ENCODE results near the gene RAB35. TPM values are rescaled to one million over a fixed set of nuclear protein-coding genes. Genes with fewer than 3 reads are reported as not detected.

RAB35 gene
- total RNA-seq, 2 donors from 2014 or later: 47.8 to 52.7 TPM

DNA sequence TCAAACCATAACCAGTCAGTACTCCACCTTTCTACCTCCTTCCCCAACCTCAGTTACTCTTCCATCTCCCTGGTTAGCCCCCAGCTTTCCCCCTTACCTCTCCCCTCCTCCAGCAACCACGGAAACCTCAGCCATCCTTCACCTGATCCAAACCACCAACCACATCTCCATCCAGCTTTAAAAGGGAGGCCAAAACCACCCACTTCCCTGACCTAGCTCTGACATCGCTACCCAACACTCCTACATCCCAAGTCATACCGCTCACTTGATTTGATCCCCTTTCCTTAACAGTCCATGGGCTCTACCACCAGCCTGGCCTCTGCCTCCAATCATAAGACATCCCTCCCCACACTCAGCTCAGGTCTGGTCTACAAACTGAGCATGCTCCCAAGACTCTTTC, 1.5 kb downstream of the RAB35 start:
- intact Hi-C loops (cut with DNase I, micrococcal nuclease): no loop called here
- no peak for DNase-seq
- no peak for ATAC-seq

DNA sequence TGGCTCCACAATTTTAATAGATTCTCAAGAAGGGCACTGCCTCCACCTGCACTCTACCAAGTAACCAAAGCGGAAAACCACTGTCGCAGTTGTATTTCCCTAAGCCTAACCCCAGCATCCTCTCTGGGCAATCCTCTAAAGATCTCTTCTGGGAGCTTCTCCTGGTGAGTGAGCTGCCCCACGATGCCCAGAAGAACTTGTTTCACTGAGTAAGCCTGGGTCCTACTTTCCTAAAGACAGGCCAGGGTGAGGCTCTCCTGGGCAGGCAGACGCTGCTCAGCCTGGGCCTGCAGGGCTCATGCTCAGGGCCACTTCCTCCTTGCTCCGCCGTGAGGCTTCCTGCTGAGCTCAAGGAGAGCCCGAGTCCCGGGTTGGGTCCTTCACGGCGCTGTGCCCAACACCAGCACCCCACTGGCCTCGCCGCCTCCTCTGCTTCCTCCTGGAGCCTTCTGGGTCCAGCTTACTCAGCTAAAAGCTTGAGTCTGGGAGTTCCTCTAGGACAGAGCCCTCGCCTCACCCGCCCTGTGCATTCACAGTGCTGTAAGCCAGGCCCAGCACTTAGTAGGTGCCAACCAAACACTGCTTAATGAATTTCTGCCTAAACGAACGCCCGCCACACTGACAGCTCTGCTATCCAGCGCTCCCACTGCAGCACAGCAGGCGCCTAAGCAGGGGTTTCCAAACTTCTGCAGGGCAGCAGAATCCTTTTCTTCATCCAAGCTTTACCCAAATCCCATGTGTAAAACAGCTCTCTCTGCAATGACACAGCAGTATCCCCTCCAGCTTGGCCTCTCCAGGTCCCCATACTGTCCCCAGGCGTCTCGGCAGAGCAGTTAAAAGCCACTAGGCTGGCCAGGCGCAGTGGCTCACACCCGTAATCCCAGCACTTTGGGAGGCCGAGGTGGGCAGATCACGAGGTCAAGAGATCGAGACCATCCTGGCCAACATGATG, 5.7 kb downstream of the RAB35 start:
- ATAC-seq (peak; percentile 41), DNase-seq (peak; percentile 61 to 62)
- intact Hi-C loops (cut with DNase I, micrococcal nuclease): no loop called here

DNA sequence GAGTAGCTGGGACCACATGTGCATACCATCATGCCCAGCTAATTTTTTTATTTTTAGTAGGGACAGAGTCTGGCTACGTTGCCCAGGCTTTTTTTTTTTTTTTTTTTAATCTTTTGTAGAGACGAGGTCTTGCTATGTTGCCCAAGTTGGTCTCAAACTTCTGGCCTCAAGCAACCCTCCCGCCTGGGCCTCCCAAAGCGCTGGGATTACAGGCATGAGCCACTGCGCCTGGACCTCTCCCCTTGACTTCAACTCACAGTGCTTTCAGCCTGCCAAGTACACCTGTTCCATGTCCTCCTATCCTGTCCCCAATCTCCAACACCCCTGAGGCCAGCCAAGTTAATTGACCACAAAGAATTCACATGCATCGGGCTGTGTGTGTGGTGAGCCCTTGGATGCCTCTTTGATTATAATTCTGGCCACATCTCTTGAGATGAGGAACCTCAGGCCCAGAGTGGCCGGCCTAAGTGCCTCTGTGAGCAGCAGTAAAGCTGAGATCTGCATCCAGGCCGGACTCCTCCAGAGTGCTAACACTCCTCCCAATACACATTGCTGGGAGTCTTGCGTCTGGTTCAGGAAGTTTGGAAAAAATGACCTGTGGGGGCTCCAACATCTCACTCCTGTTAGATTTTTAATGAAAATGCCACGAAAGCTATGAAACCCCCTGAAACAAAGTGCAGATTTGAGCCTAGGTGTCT, 6.8 kb downstream of the RAB35 start:
- no peak for ATAC-seq
- intact Hi-C loops (cut with DNase I, micrococcal nuclease): no loop called here
- no peak for DNase-seq

DNA sequence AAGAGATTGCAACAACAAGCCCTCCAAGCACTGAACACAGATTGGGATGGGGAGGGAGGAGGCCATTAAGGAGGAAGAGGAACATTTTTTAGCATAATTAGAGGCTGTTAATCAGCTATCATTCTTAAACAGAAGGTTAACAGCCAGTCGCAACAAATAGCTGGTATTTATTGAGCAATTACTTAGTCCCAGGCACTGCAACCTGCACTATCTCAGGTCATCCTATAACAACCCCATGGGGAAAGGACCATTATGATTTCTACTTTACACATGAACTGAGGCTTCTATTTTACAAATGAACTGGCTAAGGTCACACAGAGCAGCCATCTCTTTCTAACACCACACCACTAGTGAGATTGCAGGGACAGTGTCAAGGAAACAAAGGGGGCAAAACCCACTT, 10.4 kb downstream of the RAB35 start:
- no peak for DNase-seq
- no peak for ATAC-seq
- intact Hi-C loops (cut with DNase I, micrococcal nuclease): no loop called here

DNA sequence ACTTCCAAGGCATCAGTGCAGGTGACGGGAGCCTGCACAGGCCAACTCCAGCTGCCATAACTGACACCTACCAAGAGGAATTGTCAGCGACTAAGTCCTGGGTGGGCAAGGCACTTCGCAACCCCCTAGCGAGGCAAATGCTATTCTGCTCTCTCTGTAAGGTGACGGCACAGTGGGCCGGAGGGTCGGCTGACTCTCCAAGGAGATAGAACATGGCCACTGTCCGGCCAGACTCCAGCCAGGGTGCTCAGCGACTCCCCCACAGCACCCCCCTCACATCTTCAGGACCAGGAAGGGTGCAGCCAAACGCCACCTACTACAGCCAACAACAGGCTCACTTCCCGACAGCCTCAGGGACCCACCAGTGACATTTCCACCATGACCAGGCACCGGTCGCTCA, 13.2 kb downstream of the RAB35 start:
- no peak for DNase-seq
- no peak for ATAC-seq
- intact Hi-C loops (cut with DNase I, micrococcal nuclease): no loop called here

DNA sequence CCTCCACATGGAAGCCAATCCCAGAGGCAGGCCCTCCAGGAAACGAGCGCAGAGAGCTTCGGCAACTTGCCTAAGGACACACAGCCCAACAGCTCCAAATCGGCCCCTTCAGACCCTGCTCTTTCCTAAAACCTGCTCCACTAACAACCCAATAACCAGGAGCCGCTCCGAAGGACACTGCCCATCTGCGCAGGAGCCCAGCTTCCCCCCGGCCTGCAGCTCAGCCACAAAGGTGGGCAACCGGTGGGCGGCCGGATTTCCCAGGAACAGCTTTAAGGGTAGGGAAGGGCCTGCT, 13.6 kb downstream of the RAB35 start:
- intact Hi-C loops (cut with DNase I, micrococcal nuclease): no loop called here
- no peak for DNase-seq
- ATAC-seq: no peak

DNA sequence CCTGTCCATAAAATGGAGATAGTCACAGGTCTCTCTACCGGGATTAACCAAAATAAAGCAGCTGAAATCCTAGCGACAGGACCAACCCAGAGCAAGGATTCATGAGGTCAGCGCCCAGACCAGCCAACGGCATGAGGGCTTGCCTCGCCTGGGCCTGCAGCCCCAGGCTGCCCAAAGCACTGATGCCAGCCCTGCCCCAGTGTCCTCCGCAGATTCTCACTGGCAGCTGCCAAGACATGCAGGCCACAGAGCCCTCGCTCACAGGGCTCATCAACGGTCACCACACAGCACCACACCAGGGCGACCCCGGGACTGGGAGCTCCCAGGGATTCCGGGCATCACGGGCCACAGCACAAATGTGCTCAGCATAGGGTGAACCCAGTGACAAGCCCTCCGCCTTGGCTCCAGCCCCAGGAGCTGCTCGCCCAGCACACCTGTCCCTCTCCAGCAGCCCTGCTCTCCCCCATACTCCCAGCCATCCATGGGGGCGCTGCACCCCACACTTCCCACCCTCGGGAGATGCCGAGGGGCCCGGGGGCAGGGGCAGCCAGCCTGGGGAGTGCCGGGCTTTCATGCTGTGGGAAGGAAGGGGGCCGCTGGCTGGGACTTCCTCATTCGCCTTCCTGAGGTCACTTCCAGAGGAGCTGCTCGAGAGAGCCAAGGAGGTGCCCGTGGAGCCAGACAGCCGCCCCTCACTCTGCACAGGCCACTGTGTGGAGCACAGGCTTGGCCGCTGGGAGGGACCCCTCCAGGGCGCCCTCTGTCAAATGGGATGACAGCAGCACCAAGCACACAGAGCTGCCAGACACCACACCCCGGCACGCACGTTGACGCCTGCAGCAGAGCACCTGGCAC, 14.1 kb downstream of the RAB35 start:
- ATAC-seq: peak; percentile 3
- DNase-seq: no peak
- intact Hi-C loops (cut with DNase I, micrococcal nuclease): no loop called here

DNA sequence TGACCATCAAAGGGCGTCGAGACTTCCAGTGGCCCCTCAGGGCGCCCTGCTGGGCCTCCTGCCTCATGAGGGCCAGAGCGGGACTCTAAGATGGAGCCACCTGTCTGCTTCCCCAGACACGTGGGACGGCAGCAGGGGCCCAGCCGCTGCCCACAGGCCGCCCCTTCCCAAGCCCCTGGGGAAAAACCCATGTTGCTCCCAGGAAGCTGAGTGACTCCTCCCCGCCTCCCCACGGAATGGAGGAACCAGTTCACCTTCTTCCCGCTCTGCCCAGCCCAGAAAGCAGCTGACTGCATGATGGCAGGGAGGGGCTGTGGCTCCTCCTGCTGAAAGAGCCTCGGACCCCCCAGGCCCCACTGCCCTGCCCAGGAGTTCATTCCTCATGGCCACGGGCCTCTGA, 14.9 kb downstream of the RAB35 start:
- DNase-seq: no peak
- intact Hi-C loops (cut with DNase I, micrococcal nuclease): no loop called here
- no peak for ATAC-seq

DNA sequence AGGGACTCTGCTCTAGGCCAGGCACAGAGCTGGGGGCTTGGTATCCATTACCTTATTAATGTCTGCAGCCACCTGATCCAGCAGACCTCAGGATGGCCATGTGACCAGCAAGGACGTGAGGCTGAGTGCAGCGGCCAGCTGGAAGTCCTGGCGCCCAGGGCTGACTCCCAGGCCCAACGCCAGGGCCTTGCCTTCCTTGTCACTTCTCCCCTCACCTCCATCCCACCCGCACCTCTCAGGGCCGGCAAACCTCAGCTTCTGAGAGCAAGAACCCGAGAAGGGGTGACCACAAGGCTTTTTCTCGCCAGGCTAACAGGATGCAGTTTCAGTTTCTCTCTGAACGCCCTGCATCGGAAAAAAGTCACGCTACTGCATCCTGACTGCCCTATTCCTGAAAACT, 15.4 kb downstream of the RAB35 start:
- no peak for ATAC-seq
- no peak for DNase-seq
- intact Hi-C loops (cut with DNase I, micrococcal nuclease): no loop called here

DNA sequence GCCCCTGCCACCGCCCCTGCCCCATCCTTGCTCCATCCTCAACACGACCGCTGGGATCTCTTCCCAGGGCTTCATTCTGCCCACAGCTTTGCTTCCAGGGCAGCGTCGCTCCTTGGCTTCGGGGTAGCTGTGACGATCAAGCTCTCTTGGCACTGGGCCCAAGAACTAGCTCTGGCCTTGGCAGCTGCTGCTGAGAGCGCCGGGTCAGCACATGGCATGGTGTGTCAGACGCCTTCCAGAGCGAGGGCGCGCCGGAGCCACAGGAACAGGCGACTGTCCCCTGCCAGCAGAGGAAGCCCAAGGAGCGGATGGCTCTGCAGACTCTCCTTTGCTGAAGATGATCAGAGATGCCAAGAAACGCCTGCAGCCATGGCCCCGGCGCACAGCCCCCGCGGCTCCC, 15.9 kb downstream of the RAB35 start:
- peak in 1 of 2 donors; percentile 69 for DNase-seq
- ATAC-seq: no peak
- intact Hi-C loops (cut with DNase I, micrococcal nuclease): no loop called here

DNA sequence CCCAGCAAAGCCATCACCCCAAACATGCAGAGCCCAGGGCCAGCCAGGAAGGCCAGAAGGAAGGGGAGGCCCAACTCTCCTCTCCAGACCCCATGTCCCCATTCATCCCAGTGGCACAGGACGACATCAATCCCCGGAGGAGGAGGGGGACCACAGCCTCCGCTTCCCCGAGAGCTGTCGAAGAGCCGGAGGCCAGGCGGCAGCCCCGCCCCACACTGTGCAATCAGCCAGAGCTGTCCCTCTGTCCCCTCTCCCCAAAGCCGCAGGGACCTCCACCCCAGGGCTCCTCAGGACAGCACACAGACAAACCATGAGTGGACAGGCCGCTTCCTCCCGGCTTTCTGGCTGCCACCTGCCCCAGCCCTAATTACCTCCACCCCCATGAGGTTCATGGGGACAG, 16.8 kb downstream of the RAB35 start:
- DNase-seq (no peak), ATAC-seq (no peak)
- intact Hi-C loops (cut with DNase I, micrococcal nuclease): no loop called here

DNA sequence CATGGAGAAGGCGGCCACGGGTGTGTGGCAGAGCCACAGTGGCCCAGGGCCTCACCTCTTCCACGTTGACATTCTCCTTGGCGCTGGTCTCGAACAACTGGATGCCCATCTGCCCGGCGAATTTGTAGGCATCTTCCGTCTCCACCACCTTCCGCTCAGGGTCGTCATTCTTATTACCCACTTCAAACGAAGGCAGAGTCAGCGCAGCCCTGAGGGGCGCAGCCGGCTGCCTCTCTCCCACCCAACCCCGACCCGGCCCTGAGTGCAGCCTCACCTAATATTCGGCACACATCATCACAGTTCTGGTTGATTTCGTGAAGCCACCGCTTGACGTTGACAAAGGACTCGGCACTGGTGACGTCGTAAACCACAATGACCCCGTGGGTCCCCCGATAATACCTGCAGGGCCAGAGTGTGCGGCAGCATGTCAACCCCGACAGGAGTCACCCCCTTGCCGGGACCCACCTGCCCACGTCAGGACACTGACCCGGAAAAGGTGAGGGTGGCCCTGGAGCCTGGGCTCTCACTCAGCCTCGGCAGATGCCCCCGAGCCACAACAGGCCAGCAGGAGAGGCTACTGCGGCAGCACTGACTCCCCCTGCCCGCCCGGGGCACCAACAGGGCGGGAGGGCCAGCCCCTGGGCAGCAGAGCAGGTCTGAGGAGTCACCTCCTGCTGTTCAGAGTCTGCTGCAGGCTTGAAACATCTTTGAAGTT, 17.6 kb downstream of the RAB35 start:
- ATAC-seq (no peak), DNase-seq (no peak)
- intact Hi-C loops (cut with DNase I, micrococcal nuclease): no loop called here

DNA sequence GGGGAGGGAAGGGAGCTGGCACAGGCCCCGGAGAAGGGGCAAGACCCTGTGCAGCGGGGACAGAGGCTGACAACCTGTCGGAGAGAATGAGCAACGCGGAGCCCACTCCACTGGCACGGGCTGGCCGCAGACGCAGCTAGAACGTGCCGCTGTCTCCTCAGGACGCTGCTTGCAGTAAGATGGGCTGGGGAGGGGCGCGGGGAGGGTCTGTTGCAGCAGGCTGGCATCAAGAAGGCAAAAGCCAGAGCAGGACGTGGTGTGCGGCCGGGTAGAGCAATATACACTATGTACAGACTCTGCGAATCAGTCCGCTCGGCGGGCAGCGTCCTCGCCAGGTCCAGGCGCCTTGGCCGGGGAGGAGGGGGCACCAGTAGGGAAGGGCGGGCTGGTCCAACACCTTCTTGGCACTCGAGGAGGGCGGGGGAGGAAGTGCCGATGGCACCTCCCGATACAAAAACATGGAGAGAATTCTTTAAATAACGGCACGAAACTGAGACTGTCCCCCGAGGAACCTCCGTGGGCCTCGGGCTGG, 19.8 kb downstream of the RAB35 start:
- intact Hi-C loops (cut with DNase I, micrococcal nuclease): no loop called here
- ATAC-seq (no peak), DNase-seq (no peak)

DNA sequence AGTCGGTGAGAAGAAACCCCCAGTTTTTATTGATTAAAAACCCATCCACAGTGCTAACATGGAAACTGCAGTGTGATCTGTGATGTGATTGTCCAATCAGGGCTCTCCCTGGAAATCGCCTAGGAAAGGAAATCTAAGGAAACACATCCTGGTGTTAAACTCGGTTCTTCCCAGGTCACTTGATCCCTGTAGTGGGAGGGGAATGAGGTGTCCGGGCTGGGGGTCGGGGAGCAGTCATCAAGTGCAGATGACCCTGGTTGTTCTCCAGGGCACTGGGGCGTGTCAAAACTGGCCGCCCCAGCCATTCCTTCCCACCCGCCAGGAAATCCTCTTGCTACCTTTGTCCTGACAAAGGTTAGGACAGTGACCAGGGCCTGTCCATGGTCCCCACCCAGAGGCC, 20.8 kb downstream of the RAB35 start:
- DNase-seq: no peak
- ATAC-seq: no peak
- intact Hi-C loops (cut with DNase I, micrococcal nuclease): no loop called here

DNA sequence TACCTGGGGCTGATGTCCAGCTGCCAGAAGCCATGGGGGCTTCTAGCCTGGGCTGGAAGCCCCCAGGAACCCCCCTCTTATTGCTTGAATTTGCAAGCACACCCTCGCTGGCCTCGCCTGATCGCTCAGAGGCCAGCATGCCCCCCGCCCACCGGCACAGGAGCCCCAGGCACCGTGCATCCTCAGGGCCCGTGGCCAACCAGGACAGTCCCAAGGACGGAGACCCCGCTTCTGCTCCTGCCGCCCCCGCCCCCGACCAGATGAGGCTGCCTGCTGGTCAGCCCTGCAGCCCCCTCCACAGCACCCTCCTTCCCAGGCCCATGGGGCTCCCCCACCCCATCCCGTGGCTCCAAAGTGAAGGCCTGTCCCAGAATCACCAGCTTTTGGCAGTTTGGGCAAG, 21.2 kb downstream of the RAB35 start:
- DNase-seq (no peak), ATAC-seq (no peak)
- intact Hi-C loops (cut with DNase I, micrococcal nuclease): no loop called here

DNA sequence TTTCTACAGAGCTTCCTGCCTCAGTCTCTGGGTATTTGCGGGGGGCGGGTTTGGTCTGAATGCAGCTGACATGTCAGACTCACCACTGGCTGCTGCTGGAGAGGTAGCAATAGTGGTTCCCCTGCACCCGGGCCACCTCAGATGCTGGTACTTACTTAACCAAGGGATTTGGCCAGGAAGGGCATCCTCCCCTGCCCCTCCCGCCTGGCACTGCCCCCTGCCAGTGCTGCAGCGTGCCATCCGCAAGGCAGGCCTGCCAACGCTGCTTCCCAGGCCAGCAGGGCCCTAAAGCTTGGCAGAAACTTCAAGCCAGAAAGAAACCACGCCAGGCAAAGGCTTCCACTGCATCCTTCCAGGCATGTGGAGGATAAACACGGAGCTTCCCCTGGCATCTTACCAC, 22.1 kb downstream of the RAB35 start:
- intact Hi-C loops (cut with DNase I, micrococcal nuclease): no loop called here
- DNase-seq (no peak), ATAC-seq (no peak)

DNA sequence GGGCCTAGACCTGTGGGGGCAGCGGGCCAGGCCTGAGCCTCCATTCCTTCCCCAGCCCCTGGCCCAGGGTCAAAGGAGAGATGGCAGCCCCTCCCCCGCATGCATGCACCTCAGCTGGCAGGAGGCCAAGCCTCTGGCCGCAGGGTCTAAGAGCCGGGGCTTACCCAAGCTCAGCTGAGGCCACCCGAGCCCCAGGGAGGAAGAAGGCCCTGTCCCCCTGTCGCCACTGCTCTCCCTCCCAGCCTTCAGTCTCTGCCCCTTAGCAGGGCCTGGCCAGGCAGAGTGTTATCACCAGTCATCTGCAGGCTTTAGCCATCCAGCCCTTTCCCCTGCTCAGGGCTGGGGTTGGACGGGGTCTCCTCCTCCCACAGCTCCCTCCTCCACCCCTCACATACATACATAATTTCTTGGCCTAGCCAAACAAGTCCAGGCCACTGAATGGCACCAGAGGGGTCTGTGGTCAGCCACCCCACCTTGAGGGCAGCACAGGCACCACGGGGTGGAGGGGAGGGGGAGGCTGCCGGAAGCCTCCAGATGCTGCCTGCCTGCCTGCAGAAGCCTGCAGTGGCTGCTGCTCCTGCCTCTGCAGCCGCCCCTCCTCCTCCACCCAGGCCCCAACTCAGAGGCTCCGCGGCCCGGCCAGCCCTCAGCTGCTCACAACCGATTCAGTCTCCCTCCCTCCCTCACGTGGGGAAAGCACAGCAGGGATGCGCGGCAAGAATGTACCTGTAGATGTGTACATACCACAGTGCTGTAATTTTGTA, 22.8 kb downstream of the RAB35 start:
- no peak for ATAC-seq
- intact Hi-C loops (cut with DNase I, micrococcal nuclease): no loop called here
- DNase-seq: no peak

DNA sequence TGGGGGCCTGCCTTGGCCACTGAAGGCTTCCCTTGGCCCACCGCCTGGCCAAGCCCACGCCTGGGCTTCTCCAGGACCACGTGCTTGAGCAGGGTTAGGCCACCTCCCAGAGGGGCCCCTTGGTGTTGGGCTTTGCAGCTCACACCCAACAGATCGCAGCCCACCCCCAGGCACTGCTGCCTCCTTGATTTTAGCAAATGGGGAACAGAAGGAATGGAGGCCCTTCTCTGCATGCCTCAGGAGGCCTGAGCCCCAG, 23.3 kb downstream of the RAB35 start:
- no peak for DNase-seq
- intact Hi-C loops (cut with DNase I, micrococcal nuclease): no loop called here
- ATAC-seq: no peak
